IPS-NIHi11 (cell line): ENCODE measurements around the gene FBXW8.

Experiments
- DNase-seq: peaks from one replicate; pipeline ENCODE4 v3.0.0; 2012; ENCODE audit warnings: mixed read lengths, low spot score

Gene FBXW8

GRCh38 chr12:116910645-116911451 lies at the start of gene FBXW8:
FBXW8 (plus strand) TSS chr12:116910950; CDS start chr12:116911038, 88 bp downstream.
- DNase-seq: peak; percentile 87

GRCh38 chr12:116861320-116861719 lies 49.4 kb upstream of the FBXW8 start:
- peak; percentile 58 for DNase-seq

- no peak for DNase-seq
These were observed 48.6 kb upstream of the FBXW8 start for GRCh38 chr12:116862167-116862566.

- peak; percentile 70 for DNase-seq
These were observed 47.4 kb upstream of the FBXW8 start for GRCh38 chr12:116863275-116863767.

- no peak for DNase-seq
These were observed 46.2 kb upstream of the FBXW8 start for GRCh38 chr12:116864371-116865160.

- no peak for DNase-seq
These were observed 43.2 kb upstream of the FBXW8 start for GRCh38 chr12:116867523-116867922.

GRCh38 chr12:116870306-116870705 lies 40.4 kb upstream of the FBXW8 start:
- no peak for DNase-seq

GRCh38 chr12:116874324-116874995 lies 36.3 kb upstream of the FBXW8 start:
- DNase-seq: no peak

GRCh38 chr12:116876151-116876869 lies 34.4 kb upstream of the FBXW8 start:
- peak; percentile 58 for DNase-seq

- peak; percentile 60 for DNase-seq
These were observed 31.9 kb upstream of the FBXW8 start for GRCh38 chr12:116878567-116879508.

- DNase-seq: no peak
These were observed 31.1 kb upstream of the FBXW8 start for GRCh38 chr12:116879509-116880212.

GRCh38 chr12:116880213-116880816 lies 30.4 kb upstream of the FBXW8 start:
- DNase-seq: no peak

GRCh38 chr12:116880817-116881324 lies 29.9 kb upstream of the FBXW8 start:
- DNase-seq: no peak

- DNase-seq: peak; percentile 80
These were observed 29.3 kb upstream of the FBXW8 start, which contains the start of gene HRK for GRCh38 chr12:116881325-116881876. HRK (minus strand) TSS chr12:116881441; CDS start chr12:116881307, 134 bp downstream.

- no peak for DNase-seq
These were observed 28.8 kb upstream of the FBXW8 start for GRCh38 chr12:116881877-116882507.

GRCh38 chr12:116882742-116883141 lies 28.0 kb upstream of the FBXW8 start:
- no peak for DNase-seq

- no peak for DNase-seq
These were observed 25.9 kb upstream of the FBXW8 start for GRCh38 chr12:116884871-116885270.

GRCh38 chr12:116885491-116885890 lies 25.3 kb upstream of the FBXW8 start:
- DNase-seq: no peak
